ENCODE measurements around the gene SLCO3A1. TPM values are rescaled to one million over a fixed set of nuclear protein-coding genes. Genes with fewer than 3 reads are reported as not detected.
A peak's percentile ranks its signal among the peaks of the same experiment; 100 is the strongest.

Gene SLCO3A1
- total RNA-seq, 1 donor from 2014 or later, result 56.8 TPM

GRCh38 chr15:91980502-91981267 lies 127.2 kb downstream of the SLCO3A1 start:
- Histone ChIP-seq H3K4me3 (peak overlapping the region; percentile 32), H3K4me1 (peaks cover 97% of the 10 kb centered on the region), H3K27me3 (ENCODE audit: low read depth) (no peaks in the 10 kb centered on the region), H3K36me3 (no peaks in the 10 kb centered on the region), H3K27ac (replicated peaks) (peak overlapping the region; percentile 84), H3K9me3 (replicated peaks) (no peaks in the 10 kb centered on the region)
- TF ChIP-seq CTCF (IDR thresholded peaks at IDR 0.05; ENCODE audit: borderline replicate concordance), result no peak
- DNase-seq, result no peak
- intact Hi-C loops (cut with micrococcal nuclease), result no loop called here

GRCh38 chr15:91981821-91982800 lies 128.6 kb downstream of the SLCO3A1 start:
- Histone ChIP-seq H3K27me3 (ENCODE audit: low read depth) (no peaks in the 10 kb centered on the region), H3K36me3 (no peaks in the 10 kb centered on the region), H3K4me1 (peaks cover 85% of the 10 kb centered on the region), H3K4me3 (no peak overlapping the region), H3K9me3 (replicated peaks) (no peaks in the 10 kb centered on the region), H3K27ac (replicated peaks) (peak overlapping the region; percentile 84)
- DNase-seq, result no peak
- TF ChIP-seq CTCF (IDR thresholded peaks at IDR 0.05; ENCODE audit: borderline replicate concordance), result no peak
- intact Hi-C loops (cut with micrococcal nuclease), result no loop called here

- H3K4me1 ChIP-seq, result peaks cover 69% of the 10 kb centered on the region
- no peaks in the 10 kb centered on the region for H3K9me3 ChIP-seq (replicated peaks)
- no peak overlapping the region for H3K4me3 ChIP-seq
- TF ChIP-seq CTCF (IDR thresholded peaks at IDR 0.05; ENCODE audit: borderline replicate concordance), result no peak
- DNase-seq, result no peak
- intact Hi-C loops (cut with micrococcal nuclease), result no loop called here
- H3K27ac ChIP-seq (replicated peaks), result peak overlapping the region; percentile 25
- H3K27me3 ChIP-seq (ENCODE audit: low read depth), result no peaks in the 10 kb centered on the region
- H3K36me3 ChIP-seq, result no peaks in the 10 kb centered on the region
Measured at GRCh38 chr15:91983729-91984340, 130.3 kb downstream of the SLCO3A1 start.

GRCh38 chr15:91985297-91985696 lies 131.8 kb downstream of the SLCO3A1 start:
- no peak for TF ChIP-seq CTCF (IDR thresholded peaks at IDR 0.05; ENCODE audit: borderline replicate concordance)
- Histone ChIP-seq H3K4me3 (no peak overlapping the region), H3K9me3 (replicated peaks) (no peaks in the 10 kb centered on the region), H3K4me1 (peaks cover 69% of the 10 kb centered on the region), H3K27me3 (ENCODE audit: low read depth) (no peaks in the 10 kb centered on the region), H3K36me3 (no peaks in the 10 kb centered on the region), H3K27ac (replicated peaks) (no peak overlapping the region)
- no peak for DNase-seq
- intact Hi-C loops (cut with micrococcal nuclease), result no loop called here

GRCh38 chr15:91988071-91988470 lies 134.6 kb downstream of the SLCO3A1 start:
- no peaks in the 10 kb centered on the region for H3K9me3 ChIP-seq (replicated peaks)
- TF ChIP-seq CTCF (IDR thresholded peaks at IDR 0.05; ENCODE audit: borderline replicate concordance), result no peak
- H3K27ac ChIP-seq (replicated peaks), result no peak overlapping the region
- H3K4me3 ChIP-seq, result no peak overlapping the region
- H3K27me3 ChIP-seq (ENCODE audit: low read depth), result no peaks in the 10 kb centered on the region
- DNase-seq, result no peak
- H3K36me3 ChIP-seq, result no peaks in the 10 kb centered on the region
- intact Hi-C loops (cut with micrococcal nuclease), result no loop called here
- H3K4me1 ChIP-seq, result peaks cover 69% of the 10 kb centered on the region
